ACC112 (cell line): Measurements from ENCODE around the gene DUS2.
A peak's percentile ranks its signal among the peaks of the same experiment; 100 is the strongest.

ENCODE experiments used
- H2AFZ ChIP-seq: fragments of 200-600 bp; sonication (generic); one replicate; pipeline ENCODE4 v1.6.0; 2017; ENCODE audit warnings: antibody characterized with exemption, low read length; ENCODE audit not compliant: unreplicated experiment
- H3K27ac ChIP-seq: fragments of 200-600 bp; sonication (generic); 2 replicates; pipeline ENCODE4 v1.5.1; 2014; ENCODE audit warnings: low read depth, mild to moderate bottlenecking, antibody characterized with exemption, low read length, moderate library complexity
- H3K27me3 ChIP-seq: fragments of 200-600 bp; sonication (generic); 2 replicates; pipeline ENCODE4 v1.6.1; 2014; ENCODE audit warnings: mild to moderate bottlenecking, antibody characterized with exemption, low read length, moderate library complexity, mixed read lengths; ENCODE audit not compliant: insufficient read depth
- H3K36me3 ChIP-seq: fragments of 200-600 bp; sonication (generic); 2 replicates; pipeline ENCODE4 v1.6.1; 2016; ENCODE audit warnings: mild to moderate bottlenecking, antibody characterized with exemption, low read length, moderate library complexity, mixed read lengths; ENCODE audit not compliant: insufficient read depth
- H3K4me1 ChIP-seq: fragments of 200-600 bp; sonication (generic); one replicate; pipeline ENCODE4 v1.6.1; 2016; ENCODE audit warnings: low read length, mixed read lengths; ENCODE audit not compliant: insufficient read depth, unreplicated experiment, control insufficient read depth
- H3K4me3 ChIP-seq: fragments of 200-600 bp; sonication (generic); 2 replicates; pipeline ENCODE4 v1.5.1; 2014; ENCODE audit warnings: mild to moderate bottlenecking, low read depth, low read length
- H3K79me2 ChIP-seq: fragments of 200-600 bp; sonication (generic); one replicate; pipeline ENCODE4 v1.6.0; 2016; ENCODE audit warnings: low read length; ENCODE audit not compliant: control insufficient read depth, unreplicated experiment, insufficient read depth

DUS2 gene

DNA sequence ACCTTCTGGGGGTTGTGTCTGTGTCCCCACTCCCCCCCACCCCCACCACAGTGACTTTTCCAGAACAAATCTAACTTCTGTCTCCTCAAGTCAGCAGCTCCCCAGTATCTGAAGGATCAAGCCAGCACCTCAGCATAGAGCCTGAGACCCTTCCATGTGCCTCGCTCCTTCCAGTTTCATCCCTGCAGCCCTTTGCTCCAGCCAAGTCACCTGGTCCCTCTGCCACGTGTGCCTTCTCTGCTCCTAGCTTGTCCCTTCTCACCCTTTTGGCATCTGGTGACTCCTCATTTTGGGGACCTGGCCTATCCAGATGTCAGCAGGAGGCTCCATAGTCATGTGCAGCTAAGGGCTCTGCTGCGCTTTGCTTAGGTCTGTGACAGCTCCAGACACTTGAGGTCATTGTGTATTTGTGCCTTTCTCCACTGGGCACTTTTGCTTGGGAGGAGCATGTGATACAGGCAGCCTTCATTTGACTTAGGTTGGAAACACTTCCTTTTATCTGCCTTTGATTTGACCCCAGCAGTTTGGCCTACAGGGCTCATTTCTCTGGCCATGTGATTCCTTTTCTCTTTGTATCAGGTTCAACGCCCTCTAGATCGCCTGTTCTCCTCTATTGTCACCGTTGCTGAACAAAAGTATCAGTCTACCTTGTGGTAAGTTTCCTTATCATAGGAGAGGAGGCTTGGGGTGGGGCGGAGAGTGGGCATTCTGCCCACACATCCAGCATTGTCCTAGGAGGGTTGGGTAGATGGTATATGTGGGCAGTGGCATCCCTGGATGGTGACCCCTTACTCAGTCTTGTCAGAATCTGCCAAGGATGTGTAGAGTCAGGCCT, 55.0 kb downstream of the DUS2 start:
- H3K4me1 ChIP-seq = peaks cover 33% of the 10 kb centered on the region

GRCh38 chr16:68078701-68079375, 55.8 kb downstream of the DUS2 start:
- Histone ChIP-seq H3K36me3 (peaks cover 11% of the 10 kb centered on the region; the same call in 1 of the 2 replicates), H2AFZ (no peak overlapping the region), H3K4me3 (no peak overlapping the region), H3K4me1 (peaks cover 38% of the 10 kb centered on the region), H3K27ac (no peak overlapping the region), H3K79me2 (no peaks in the 10 kb centered on the region), H3K27me3 (no peaks in the 10 kb centered on the region)

More for the DNA sequence above, 55.0 kb downstream of the DUS2 start:
- Histone ChIP-seq H3K27me3 (no peaks in the 10 kb centered on the region), H3K79me2 (no peaks in the 10 kb centered on the region), H3K36me3 (peaks cover 11% of the 10 kb centered on the region; the same call in 1 of the 2 replicates), H3K4me3 (no peak overlapping the region), H2AFZ (no peak overlapping the region), H3K27ac (no peak overlapping the region)

DNA sequence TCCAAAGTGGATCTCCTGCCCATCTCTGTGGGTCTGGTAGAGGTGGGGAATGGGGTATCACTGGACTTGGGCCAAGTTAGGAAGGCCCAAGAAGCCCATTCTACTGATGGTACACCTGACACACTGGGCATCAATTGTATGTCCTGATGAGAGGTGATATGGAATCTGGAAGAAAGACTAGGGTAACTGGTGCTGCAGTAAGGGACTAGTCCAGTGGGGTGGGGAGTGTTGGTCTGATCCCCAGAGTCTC, 56.2 kb downstream of the DUS2 start:
- H3K79me2 ChIP-seq = no peaks in the 10 kb centered on the region
- peaks cover 43% of the 10 kb centered on the region for H3K4me1 ChIP-seq
- H2AFZ ChIP-seq = no peak overlapping the region
- no peaks in the 10 kb centered on the region for H3K27me3 ChIP-seq
- peaks cover 11% of the 10 kb centered on the region; the same call in 1 of the 2 replicates for H3K36me3 ChIP-seq
- H3K4me3 ChIP-seq = no peak overlapping the region
- no peak overlapping the region for H3K27ac ChIP-seq

DNA sequence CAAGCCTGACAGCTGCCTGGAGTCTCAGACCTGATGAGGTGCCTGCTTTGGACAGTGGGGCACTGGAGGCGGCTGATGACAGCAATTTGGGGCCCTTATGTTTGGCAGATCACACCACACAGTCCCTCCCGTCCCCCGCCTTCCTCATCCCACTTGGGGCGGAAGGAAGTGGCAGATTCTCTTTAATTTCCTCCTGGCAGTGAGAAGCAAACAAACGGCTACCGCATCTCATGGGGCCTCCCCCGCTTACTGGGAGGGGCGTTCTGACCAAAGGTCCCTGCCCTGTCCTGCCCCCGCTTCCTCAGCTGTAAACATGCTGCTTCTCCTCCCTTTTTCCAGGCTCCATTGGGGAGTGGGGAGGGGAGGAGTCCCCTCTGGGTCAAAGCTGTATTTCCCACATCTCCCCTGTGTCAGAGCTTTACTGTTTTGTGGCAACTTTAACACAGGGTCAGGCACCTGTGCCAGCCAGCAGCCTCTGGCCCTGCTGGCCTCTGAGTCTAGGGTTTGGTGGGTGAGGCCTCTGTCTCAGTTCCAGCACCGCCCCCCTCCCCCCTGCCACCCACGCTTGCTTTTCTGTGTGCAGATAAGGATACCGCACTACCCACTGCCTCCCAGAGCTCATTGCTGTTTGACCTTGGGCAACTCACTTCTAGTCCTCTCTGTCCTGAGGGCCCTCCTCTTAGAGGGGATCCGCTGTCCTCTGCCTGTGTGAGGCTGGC, 56.7 kb downstream of the DUS2 start:
- H3K27me3 ChIP-seq = no peaks in the 10 kb centered on the region
- H3K79me2 ChIP-seq = no peaks in the 10 kb centered on the region
- 0 out of 2 replicates have a peak, but pooled peaks cover 7% of the 10 kb centered on the region for H3K36me3 ChIP-seq
- peak overlapping the region; percentile 5; the same call in 1 of the 2 replicates for H3K27ac ChIP-seq
- no peak overlapping the region for H2AFZ ChIP-seq
- H3K4me3 ChIP-seq = no peak overlapping the region
- peaks cover 45% of the 10 kb centered on the region for H3K4me1 ChIP-seq

DNA sequence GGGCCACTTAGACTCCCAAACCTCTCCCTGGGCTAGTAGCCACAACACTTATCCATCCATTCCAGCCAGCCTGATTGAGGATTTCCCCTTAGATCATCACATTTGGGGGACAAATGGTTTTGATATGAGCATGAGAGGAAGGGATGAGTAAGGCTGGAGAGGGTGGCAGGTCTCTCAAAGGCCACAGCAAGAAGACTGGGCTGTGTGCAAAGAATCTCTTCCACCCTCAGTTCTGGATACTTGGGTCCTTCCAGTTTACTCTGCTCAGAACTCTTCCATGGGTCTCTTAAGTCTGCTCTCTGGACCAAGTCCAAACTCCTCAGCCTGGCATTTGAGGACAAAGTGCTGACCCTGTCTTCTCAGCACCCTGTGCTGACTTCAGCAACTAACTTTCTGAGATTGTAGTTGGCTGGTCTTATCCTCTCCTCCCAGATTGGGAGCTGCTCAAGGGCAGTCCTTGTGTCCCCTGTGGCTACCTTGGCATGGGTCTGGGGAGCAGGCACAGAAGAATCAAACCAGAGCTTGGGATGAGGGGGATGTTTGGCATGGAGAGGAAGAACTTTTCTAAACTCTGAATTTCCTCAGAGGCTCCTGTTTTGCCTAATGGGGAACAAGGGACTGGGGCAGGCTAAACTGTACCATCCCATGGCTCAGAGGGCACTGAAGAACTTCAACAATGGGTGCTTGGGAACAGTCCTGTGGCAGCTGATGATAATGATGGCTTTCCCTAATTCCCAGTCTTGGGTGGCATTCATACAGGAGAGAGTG, 59.0 kb downstream of the DUS2 start:
- Histone ChIP-seq H3K27me3 (no peaks in the 10 kb centered on the region), H3K4me3 (no peak overlapping the region), H3K27ac (no peak overlapping the region), H3K36me3 (0 out of 2 replicates have a peak, but pooled peaks cover 7% of the 10 kb centered on the region), H2AFZ (no peak overlapping the region), H3K4me1 (peaks cover 45% of the 10 kb centered on the region), H3K79me2 (peaks cover 15% of the 10 kb centered on the region)

DNA sequence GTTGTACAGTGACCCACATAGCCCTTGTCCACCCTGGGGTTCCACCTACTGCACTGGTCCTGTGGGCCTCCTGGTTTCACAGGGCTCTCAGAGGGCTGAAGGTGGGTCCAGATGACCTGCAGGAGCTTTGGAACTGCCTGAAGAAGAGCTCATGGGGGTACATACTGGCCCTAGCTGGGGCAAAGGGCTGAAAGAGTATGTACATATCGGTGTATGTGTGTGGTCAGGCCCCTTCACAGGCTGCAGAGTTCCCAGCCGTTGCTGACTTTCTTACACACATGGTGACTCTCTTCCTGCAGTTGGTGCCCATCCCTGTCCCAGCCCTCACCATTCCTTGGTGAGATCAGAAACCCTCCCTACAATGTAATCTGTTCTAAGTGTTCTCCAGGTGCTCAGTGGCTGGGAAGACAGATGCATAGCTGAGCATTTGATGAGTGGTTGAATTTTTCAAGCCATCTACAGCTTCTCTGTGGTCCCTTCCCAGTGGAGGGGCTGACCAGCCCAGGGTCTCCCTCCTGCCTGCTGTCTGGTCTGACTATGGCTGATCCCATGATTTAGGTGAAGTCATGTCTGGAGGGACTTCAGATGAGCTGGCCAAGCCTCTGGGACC, 59.6 kb downstream of the DUS2 start:
- H3K79me2 ChIP-seq = peaks cover 22% of the 10 kb centered on the region
- H3K4me3 ChIP-seq = no peak overlapping the region
- H3K27ac ChIP-seq = no peak overlapping the region
- peaks cover 45% of the 10 kb centered on the region for H3K4me1 ChIP-seq
- no peaks in the 10 kb centered on the region for H3K27me3 ChIP-seq
- no peak overlapping the region for H2AFZ ChIP-seq
- 0 out of 2 replicates have a peak, but pooled peaks cover 3% of the 10 kb centered on the region for H3K36me3 ChIP-seq

DNA sequence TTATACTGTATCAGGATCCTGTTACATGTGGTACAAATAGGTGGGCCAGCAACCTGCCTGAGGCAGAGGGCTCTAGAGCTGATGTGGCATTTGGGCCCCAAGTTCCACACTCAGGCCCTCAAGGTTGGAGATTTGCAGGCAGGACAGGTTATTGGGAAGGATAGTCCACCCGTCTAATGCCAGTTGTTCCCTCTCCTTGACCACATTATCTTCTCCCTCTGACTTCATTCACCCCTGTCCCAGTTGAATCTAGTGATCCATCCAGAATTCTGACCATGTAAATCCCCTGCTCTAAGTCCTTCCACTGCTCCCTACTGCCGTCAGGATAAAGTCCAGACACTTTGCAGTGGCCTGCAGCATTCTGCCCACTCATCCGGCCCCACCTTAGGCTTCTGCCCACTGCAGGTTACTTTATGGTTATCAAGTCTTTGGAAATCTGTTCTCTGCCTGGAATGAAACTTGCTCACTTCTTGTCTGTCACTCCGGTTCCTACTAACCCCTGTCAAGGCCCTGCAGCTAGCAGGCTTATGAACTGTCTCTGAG, 60.2 kb downstream of the DUS2 start:
- no peaks in the 10 kb centered on the region for H3K27me3 ChIP-seq
- no peak overlapping the region for H2AFZ ChIP-seq
- no peaks in the 10 kb centered on the region for H3K36me3 ChIP-seq
- no peak overlapping the region for H3K4me3 ChIP-seq
- H3K4me1 ChIP-seq = peaks cover 45% of the 10 kb centered on the region
- H3K79me2 ChIP-seq = peaks cover 27% of the 10 kb centered on the region
- 0 out of 2 replicates have a peak overlapping the region, but pooled peaks have one; percentile 78 for H3K27ac ChIP-seq

- Histone ChIP-seq H3K27me3 (no peaks in the 10 kb centered on the region), H3K36me3 (no peaks in the 10 kb centered on the region), H3K79me2 (peaks cover 33% of the 10 kb centered on the region), H3K4me3 (peak overlapping the region; percentile 84), H3K27ac (peak overlapping the region; percentile 78), H2AFZ (peak overlapping the region; percentile 36), H3K4me1 (peaks cover 47% of the 10 kb centered on the region)
Measured at GRCh38 chr16:68083861-68084503, 60.9 kb downstream of the DUS2 start.

- Histone ChIP-seq H3K27me3 (no peaks in the 10 kb centered on the region), H3K79me2 (peaks cover 40% of the 10 kb centered on the region), H3K27ac (peak overlapping the region; percentile 78), H3K4me1 (peaks cover 45% of the 10 kb centered on the region), H3K36me3 (no peaks in the 10 kb centered on the region), H2AFZ (peak overlapping the region; percentile 81), H3K4me3 (peak overlapping the region; percentile 84)
Measured at GRCh38 chr16:68084504-68085258, 61.6 kb downstream of the DUS2 start.
